ENCODE data around the gene ARID1B. TPM values are rescaled to one million over a fixed set of nuclear protein-coding genes. Genes with fewer than 3 reads are reported as not detected.

The ARID1B gene
- total and polyA plus RNA-seq, 2 of the 4 experiments (the other 2 are of a cell fraction) = 14.5 to 20.1 TPM

GRCh38 chr6:156851454-156851921, 74.3 kb downstream of the ARID1B start:
- H4K5ac ChIP-seq (ENCODE audit: low read depth, low read length) = no peak overlapping the region
- H3K9me3 ChIP-seq (ENCODE audit: control insufficient read depth, insufficient read depth, low read length) = no peaks in the 10 kb centered on the region
- no CpG with 5 or more reads among the region's 3 CpGs for WGBS, 2 experiments (ENCODE audit: extremely low coverage in 2 of 2, insufficient read length in 1 of 2)
- H4K8ac ChIP-seq (ENCODE audit: low read depth in 2 of 2, low read length in 2 of 2) = no peak overlapping the region
- H3K23ac ChIP-seq (ENCODE audit: low read depth, low read length) = no peak overlapping the region
- H3K27me3 ChIP-seq (ENCODE audit: control insufficient read depth, insufficient read depth, low read length) = no peaks in the 10 kb centered on the region
- no peak overlapping the region for H2AK9ac ChIP-seq (replicated peaks; ENCODE audit: low read depth, low read length, poor library complexity)
- TF ChIP-seq USF2 (IDR thresholded peaks at IDR 0.05; ENCODE audit: low read depth, low read length) (no peak), MAZ (IDR thresholded peaks at IDR 0.05; ENCODE audit: borderline replicate concordance, low read depth, low read length) (no peak), CEBPB (IDR thresholded peaks at IDR 0.05; ENCODE audit: low read depth, low read length) (no peak), RCOR1 (IDR thresholded peaks at IDR 0.05; ENCODE audit: insufficient replicate concordance, low read length) (no peak), POLR2A (IDR thresholded peaks at IDR 0.05; ENCODE audit: low read depth, low read length) (no peak), FOS (IDR thresholded peaks at IDR 0.05; ENCODE audit: low read depth, low read length) (no peak)
- BruUV-seq (replicated peaks) = no TSS peak
- no peak for ATAC-seq (ENCODE audit: low read depth)
- H3K4ac ChIP-seq (ENCODE audit: low read depth, low read length) = no peak overlapping the region
- no peak for DNase-seq
- no peak overlapping the region for H3K56ac ChIP-seq (ENCODE audit: extremely low read depth, insufficient read depth, low read length)
- H2BK120ac ChIP-seq (ENCODE audit: low read depth, low read length) = no peak overlapping the region
- CTCF ChIA-PET = interaction anchor here (0.5 kb wide), 1 partner anchor 42 kb away, joined by 3 read pairs; no protein-coding TSS in a partner anchor
- no peak overlapping the region for H3K14ac ChIP-seq (replicated peaks; ENCODE audit: low read depth, low read length)
- H3K4me1 ChIP-seq (ENCODE audit: control insufficient read depth, insufficient read depth, low read length) = peaks cover 11% of the 10 kb centered on the region
- H3K79me1 ChIP-seq (ENCODE audit: low read depth in 1 of 2, low read length in 2 of 2) = peaks cover 33 to 78% of the 10 kb centered on the region in 2 experiments
- dilution Hi-C loops (cut with HindIII; ENCODE audit: low sequenced_read_pairs, unreplicated experiment) = no loop called here
- no peak overlapping the region for H4K91ac ChIP-seq (ENCODE audit: insufficient read depth, low read depth, low read length)
- H2AFZ ChIP-seq (replicated peaks; ENCODE audit: low read length, poor library complexity) = no peak overlapping the region
- intact Hi-C loops (cut with micrococcal nuclease) = no loop called here
- no peak overlapping the region for H3K18ac ChIP-seq (ENCODE audit: low read depth, low read length)
- no peak overlapping the region for H3K4me3 ChIP-seq (ENCODE audit: insufficient read depth, low read depth, low read length)
- POLR2A ChIA-PET (ENCODE audit: unreplicated experiment) = no interaction called here
- peaks cover 73% of the 10 kb centered on the region for H4K20me1 ChIP-seq (ENCODE audit: insufficient read depth, low read length)
- H3K27ac ChIP-seq (ENCODE audit: insufficient read depth, low read length) = no peak overlapping the region
- H3K9ac ChIP-seq (ENCODE audit: low read depth, low read length) = no peak overlapping the region
- 0 out of 2 replicates have a peak overlapping the region, but pooled peaks have one; percentile 22 for H3K4me2 ChIP-seq (ENCODE audit: low read depth, low read length)
- no peaks in the 10 kb centered on the region for H3K36me3 ChIP-seq (ENCODE audit: control insufficient read depth, insufficient read depth, low read length)
- in situ Hi-C loops (cut with MboI; ENCODE audit: low sequenced_read_pairs) = no loop called here
- H3K9me1 ChIP-seq (ENCODE audit: insufficient read depth, low read length) = peaks cover 23% of the 10 kb centered on the region
- no peak overlapping the region for H2AK5ac ChIP-seq (ENCODE audit: low read depth, low read length)
- no peak overlapping the region for H2BK15ac ChIP-seq (ENCODE audit: low read depth, low read length)
- no peak overlapping the region for H2BK5ac ChIP-seq (ENCODE audit: low read depth, low read length, poor library complexity, severe bottlenecking)
- no peak overlapping the region for H2BK20ac ChIP-seq (ENCODE audit: low read depth, low read length)

Data from IMR-90 (cell line).